Panc1 (cell line): Measurements from ENCODE around the gene C22orf23.

Source experiments
- POLR2AphosphoS5 ChIP-seq: IDR thresholded peaks from 2 replicates; pipeline ENCODE4 v1.6.1; 2012; ENCODE audit warnings: mild to moderate bottlenecking, low read depth, low read length, moderate library complexity
- TF ChIP-seq, protein P1 (sequence below): fragments of 450-650 bp; IDR thresholded peaks from 2 replicates; pipeline ENCODE4 v1.5.1; 2017; ENCODE audit warnings: mild to moderate bottlenecking
- TF ChIP-seq, protein P2 (sequence below), 2 experiments: IDR thresholded peaks; 2 replicates each; pipeline ENCODE4 v1.6.1; 2011 to 2012; ENCODE audit warnings: low read depth in 2 of 2, control low read depth in 1 of 2, low read length in 1 of 2, mild to moderate bottlenecking in 1 of 2, moderate library complexity in 1 of 2; ENCODE audit not compliant: insufficient read depth in 1 of 2

DNA sequence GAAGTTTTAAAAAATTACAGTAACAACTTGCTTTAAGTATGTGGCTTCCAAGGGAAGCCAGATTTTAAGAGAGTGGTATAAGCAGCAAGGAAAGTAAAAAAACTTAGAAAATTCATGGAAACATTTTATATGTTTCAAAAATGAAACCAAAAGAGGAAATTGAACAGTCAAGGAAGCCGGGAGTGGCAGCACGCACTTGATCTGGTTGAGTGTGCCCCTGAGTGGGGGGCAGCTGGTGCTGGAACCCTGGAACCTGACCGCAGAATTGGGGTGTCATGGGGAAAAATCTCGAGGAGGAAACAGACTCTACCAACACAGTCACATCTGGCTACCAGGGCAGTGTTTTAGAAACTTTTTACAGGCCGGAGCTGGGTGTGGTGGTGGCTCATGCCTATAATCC lies 33.3 kb downstream of the C22orf23 start:
- no peak for TF ChIP-seq POLR2AphosphoS5
- TF ChIP-seq, protein P1, sequence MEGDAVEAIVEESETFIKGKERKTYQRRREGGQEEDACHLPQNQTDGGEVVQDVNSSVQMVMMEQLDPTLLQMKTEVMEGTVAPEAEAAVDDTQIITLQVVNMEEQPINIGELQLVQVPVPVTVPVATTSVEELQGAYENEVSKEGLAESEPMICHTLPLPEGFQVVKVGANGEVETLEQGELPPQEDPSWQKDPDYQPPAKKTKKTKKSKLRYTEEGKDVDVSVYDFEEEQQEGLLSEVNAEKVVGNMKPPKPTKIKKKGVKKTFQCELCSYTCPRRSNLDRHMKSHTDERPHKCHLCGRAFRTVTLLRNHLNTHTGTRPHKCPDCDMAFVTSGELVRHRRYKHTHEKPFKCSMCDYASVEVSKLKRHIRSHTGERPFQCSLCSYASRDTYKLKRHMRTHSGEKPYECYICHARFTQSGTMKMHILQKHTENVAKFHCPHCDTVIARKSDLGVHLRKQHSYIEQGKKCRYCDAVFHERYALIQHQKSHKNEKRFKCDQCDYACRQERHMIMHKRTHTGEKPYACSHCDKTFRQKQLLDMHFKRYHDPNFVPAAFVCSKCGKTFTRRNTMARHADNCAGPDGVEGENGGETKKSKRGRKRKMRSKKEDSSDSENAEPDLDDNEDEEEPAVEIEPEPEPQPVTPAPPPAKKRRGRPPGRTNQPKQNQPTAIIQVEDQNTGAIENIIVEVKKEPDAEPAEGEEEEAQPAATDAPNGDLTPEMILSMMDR: no peak
- TF ChIP-seq, protein P2, sequence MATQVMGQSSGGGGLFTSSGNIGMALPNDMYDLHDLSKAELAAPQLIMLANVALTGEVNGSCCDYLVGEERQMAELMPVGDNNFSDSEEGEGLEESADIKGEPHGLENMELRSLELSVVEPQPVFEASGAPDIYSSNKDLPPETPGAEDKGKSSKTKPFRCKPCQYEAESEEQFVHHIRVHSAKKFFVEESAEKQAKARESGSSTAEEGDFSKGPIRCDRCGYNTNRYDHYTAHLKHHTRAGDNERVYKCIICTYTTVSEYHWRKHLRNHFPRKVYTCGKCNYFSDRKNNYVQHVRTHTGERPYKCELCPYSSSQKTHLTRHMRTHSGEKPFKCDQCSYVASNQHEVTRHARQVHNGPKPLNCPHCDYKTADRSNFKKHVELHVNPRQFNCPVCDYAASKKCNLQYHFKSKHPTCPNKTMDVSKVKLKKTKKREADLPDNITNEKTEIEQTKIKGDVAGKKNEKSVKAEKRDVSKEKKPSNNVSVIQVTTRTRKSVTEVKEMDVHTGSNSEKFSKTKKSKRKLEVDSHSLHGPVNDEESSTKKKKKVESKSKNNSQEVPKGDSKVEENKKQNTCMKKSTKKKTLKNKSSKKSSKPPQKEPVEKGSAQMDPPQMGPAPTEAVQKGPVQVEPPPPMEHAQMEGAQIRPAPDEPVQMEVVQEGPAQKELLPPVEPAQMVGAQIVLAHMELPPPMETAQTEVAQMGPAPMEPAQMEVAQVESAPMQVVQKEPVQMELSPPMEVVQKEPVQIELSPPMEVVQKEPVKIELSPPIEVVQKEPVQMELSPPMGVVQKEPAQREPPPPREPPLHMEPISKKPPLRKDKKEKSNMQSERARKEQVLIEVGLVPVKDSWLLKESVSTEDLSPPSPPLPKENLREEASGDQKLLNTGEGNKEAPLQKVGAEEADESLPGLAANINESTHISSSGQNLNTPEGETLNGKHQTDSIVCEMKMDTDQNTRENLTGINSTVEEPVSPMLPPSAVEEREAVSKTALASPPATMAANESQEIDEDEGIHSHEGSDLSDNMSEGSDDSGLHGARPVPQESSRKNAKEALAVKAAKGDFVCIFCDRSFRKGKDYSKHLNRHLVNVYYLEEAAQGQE (IDR thresholded peaks at IDR 0.05; ENCODE audit: insufficient read depth in 1 of 2, low read depth in 2 of 2, low read length in 1 of 2): no peak
